ENCODE results near the gene CILP2.

CILP2 gene

GRCh38 chr19:19568802-19569756, 31.0 kb downstream of the CILP2 start:
- no peak for DNase-seq

GRCh38 chr19:19570571-19570970, 32.5 kb downstream of the CILP2 start:
- DNase-seq = no peak

- no peak for DNase-seq
These were observed 33.2 kb downstream of the CILP2 start for GRCh38 chr19:19571071-19571786.

DNA sequence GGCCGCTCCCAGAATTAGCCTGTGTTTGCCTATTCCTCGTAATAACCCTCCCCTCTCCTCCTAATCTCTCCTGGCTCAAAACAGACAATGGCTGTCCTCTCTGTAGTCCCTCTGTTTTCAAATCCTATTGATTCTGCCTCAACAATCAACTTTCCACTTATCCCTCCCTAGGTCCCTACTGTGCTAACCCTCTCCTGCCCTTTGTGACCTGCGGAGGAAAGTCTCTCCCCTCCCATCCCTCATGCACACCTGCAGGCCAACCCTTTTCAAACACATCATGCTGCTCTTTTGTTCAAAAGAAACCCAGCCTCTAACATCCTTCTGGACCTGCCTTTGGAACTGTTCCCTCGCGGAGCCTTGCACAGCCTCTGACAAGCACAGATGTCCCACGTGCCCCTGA, 37.3 kb downstream of the CILP2 start:
- no peak for DNase-seq

DNA sequence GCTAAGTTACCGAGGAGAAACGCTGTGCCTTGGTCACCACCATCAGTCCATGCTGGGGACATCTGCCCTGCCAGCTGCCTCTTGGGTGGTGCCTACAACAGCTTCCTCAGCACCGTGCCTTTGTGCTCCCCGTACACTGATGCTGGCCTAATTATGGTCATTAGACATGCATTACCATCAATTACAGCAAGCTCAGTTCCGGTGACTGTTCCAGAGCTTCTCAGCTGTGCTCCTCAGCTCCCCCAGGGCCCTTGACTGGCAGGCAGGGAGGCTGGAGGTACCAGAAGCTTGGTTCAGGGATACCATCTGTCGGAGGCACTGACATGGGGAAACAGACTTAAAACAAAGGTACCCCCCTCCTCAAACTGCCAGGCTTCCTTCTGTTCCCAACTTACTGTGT, 40.2 kb downstream of the CILP2 start:
- DNase-seq = no peak

GRCh38 chr19:19579533-19580361, 41.7 kb downstream of the CILP2 start:
- DNase-seq = no peak

DNA sequence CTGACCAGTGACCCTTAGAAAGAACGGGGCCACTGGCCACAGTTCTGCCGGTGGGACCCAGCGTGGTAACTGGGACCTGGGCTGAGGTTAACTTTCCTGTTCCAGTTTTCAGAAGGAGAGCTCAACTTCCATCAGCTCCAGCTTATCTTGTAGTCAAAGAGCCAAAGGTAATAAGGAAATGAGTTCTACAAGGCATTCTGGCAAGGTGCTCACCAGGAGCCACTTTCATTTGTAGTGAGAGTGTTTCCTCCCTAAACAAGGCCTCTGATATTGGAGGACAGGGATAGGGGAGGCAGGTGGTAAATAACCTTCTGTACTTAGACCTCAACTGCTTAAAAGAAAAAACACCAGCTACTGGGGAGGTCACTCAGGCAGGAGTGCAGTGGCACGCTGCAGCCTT, 42.4 kb downstream of the CILP2 start:
- no peak for DNase-seq

GRCh38 chr19:19581391-19581790, 43.3 kb downstream of the CILP2 start:
- no peak for DNase-seq

GRCh38 chr19:19582471-19582870, 44.4 kb downstream of the CILP2 start:
- DNase-seq = no peak

GRCh38 chr19:19584356-19584755, 46.3 kb downstream of the CILP2 start:
- no peak for DNase-seq

- DNase-seq = no peak
These were observed 49.7 kb downstream of the CILP2 start for GRCh38 chr19:19587771-19588170.

GRCh38 chr19:19588546-19588945, 50.5 kb downstream of the CILP2 start:
- DNase-seq = no peak

DNA sequence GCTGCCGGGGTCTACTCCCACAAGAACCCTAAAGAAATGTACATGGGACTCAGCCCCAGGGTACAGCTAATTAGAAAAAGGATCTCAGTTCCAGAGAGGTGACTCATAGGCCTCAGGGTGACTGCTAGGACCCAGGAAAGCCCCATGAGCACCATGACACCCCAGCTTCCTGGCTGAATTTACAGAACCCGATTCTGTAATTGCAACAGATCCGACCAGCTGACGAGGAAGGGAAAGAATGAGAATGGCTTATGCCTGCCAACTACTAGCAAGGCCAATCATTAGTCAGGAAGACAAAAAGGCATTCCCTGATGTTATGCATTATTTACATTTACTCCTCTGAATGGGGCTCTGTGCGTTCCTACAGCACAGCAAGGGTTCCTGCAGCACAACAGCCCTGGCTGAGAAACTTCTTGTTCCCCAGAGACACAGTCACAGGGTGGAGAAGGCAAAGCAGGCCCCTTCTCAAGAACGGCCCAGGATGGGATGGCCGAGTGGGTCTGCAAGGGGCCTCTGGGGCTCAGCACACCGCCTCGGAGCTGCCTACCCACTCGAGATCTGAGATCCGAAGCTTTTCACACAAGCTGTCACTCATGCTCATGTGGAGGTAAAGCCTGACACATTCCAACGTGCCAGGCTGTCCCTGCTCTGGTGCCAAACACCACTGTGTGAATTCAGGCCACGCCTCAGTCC, 53.2 kb downstream of the CILP2 start:
- peak in 1 of 14 donors; percentile 1 for DNase-seq

DNA sequence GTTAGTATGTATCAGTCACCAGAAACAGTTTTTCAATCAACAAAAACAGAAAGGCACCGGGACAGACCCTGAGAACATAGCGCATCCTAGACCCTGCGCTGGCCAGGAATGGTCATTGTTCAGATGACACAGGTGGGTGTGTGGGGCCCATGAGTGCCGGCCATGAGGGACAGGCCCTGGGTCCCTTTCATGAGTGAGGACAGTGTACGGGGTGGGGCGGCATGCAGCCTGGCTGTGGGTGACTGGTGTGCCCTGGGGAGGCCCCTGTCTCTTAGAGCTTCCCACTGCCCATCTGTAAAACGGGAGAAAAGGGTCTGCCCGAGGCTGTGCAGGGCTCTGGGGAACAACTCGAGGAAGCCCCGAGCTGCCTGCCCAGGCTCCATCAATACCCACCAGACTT, 54.6 kb downstream of the CILP2 start:
- DNase-seq = no peak

DNA sequence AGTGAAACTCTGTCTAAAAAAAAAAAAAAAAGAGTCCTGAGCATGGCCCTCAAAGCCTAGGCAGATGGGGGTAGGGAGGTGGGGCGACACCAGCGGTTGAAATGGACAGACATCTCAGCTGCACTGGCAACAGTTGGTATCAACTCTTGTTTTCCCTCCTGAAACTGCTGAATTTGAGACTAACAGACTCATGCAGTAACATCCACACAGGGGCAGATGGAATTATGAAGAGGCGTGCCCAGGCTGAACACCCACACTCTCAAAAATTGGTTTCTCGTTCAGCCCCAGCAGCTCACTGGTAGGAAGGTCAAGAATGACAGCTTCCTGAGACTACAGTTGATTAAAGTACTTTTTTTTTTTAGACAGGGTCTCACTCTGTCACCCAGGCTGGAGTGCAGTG, 56.3 kb downstream of the CILP2 start:
- no peak for DNase-seq

DNA sequence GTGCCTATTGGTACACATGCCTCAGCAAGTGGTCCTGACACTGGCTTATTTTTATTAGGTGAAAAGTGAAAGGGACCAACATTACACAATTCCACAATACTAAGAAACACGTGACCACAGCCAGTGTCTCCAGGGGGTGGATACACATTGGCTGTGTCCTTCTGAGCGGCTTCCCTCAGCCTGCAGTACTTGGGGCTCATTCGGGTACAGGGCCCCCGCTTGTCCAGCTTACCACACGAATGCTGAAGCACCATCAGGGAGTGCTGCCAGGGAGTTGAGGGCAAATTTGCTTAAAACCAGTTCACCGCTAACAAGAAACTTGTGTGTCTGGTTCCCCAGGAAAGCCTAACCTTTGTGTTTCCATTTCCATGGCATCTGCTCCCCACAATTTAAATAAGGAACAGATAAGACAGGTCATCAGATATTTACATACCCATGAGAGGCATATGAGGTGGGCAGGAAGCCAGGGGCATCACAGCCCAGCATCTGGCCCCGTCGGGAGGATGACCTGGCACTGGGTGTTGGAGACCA, 57.2 kb downstream of the CILP2 start:
- no peak for DNase-seq
